GM21723 (cell line): Measurements from ENCODE around the gene CCDC171.
A peak's percentile ranks its signal among the peaks of the same experiment; 100 is the strongest.
"Not testable (repeated sequence)": the region's sequence is repeated elsewhere in the genome, so short reads cannot be mapped to it uniquely, and the experiment has no call there.

Experiments used
- ATAC-seq: cut with Tn5 transposase; IDR thresholded peaks from one replicate; pipeline ENCODE4 v1.9.1; 2021; ENCODE audit warnings: mild to moderate bottlenecking, moderate library complexity; ENCODE audit not compliant: unreplicated experiment

The CCDC171 gene

DNA sequence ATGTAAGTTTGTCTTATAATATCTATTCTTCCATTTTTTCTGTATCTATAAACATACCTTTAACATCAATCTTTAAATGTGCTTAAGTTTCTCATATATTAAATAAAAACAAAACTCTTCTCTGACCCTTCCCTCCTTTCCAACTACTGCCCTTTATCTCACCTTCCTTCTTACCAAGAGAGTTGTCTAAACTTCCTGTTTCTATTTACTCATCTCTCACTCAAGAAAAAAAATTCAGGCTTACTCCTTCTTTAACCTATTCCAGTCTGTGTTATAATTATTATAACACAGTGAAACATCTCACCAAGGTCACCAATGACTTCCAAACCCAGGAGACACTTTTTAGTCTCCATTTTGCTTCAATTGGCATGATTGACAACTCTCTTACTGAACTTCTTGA is 140.9 kb downstream of the CCDC171 start:
- ATAC-seq = no peak

DNA sequence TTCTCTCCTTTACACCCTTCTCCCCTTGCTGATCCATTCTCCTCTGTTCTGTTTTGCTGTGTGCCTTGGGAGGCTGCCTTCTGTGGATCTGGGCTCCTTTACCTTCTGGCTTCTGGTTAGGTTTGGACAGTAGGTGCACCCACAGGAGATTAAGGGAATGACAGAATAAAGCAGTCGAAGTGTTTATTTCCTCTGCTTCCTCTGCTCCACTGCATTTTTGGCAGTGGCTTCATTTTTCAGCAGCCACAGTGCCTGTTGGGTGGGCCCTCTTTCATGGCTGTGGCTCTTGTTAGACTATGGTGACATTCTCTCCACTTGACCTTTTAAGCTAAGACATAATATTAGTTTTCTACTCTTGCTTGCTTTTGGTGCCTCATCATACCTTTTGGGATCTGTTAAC is 144.1 kb downstream of the CCDC171 start:
- no peak for ATAC-seq

DNA sequence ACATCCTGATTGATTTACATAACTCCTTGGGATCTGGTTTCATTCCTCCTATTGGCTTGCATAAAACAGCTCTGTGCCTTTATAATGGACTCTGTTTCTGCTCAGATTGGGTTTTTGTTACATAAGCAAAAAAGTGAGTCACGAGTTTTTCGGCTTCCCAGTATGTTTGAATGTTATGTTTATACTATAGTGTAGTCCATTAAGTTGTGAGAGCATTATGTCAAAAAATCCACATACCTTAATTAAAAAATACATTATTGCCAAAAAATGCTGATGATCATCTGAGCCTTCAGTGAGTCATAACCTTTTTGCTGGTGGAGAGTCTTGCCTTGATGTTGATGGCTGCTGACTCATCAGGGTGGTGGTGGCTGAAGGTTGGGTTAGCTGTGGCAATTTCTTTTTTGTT is 144.6 kb downstream of the CCDC171 start:
- ATAC-seq = no peak

DNA sequence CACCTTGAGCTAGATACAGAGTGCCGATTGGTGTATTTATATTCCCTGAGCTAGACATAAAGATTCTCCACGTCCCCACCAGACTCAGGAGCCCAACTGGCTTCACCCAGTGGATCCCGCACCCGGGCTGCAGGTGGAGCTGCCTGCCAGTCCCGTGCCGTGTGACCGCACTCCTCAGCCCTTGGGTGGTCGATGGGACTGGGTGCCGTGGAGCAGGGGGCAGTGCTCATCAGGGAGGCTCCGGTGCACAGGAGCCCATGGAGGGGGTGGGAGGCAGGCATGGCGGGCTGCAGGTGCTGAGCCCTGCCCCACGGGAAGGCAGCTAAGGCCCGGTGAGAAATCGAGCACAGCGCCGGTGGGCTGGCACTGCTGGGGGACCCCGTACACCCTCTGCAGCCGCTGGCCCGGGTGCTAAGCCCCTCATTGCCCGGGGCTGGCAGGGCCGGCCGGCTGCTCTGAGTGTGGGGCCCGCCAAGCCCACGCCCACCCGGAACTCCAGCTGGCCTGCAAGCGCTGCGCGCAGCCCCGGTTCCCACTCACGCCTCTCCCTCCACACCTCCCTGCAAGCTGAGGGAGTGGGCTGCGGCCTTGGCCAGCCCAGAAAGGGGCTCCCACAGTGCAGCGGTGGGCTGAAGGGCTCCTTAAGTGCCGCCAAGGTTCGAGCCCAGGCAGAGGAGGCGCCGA is 147.2 kb downstream of the CCDC171 start:
- not testable (repeated sequence) for ATAC-seq

DNA sequence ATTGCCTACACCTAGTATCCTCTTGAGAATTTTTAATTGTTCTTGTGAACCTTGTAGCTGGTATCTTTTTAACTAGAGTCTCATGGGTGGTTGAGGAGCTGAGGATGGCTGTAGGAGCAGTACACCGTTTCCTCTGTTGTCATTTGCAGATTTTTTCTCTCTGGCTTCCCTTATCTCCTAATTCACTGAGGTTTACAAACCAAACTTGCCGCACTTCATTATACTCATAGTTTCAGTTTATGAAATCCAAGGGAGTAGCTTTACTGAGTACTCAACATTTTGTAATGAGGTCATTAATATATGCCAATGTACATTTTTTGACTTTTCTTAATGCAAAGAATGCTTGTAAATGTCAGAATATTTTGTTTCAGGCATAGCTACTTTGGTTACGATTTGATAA is 154.2 kb downstream of the CCDC171 start:
- ATAC-seq = no peak

DNA sequence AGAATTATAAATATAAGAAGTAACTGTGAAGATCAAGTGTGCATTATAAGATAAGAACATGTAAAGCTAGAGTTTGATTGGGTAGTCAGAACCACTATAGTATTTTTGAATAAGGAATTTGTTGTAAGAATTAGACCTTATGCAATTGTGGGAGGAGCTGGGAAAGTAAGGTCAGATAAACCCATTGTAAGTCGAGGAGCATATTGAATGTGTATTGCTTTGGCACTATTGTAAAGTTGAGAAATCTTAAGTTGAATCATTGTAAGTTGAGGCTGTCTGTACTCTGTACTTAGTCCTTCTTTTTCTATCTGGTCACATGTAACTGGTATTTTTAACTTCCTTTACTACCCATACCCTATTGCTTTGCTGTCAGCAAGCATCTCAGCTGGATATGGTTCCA is 158.7 kb downstream of the CCDC171 start:
- no peak for ATAC-seq

DNA sequence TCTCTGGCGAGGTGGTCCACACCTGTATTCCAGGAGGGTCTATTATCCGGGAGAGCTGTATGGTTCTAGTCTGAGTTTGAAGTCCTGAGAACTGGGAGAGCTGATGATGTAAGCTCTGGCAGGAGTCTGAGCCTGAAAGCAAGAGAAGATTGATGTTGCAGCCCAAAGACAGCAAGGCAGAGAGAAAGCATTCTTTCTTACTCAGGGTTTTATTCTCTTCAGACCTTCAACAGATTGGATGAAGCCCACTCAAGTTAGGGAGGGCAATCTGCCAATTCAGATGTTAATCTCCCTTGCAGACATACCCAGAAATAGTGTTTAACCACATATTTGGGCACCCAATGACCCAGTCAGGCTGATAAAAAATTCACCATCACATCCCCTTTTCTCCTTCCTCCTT is 159.1 kb downstream of the CCDC171 start:
- no peak for ATAC-seq

DNA sequence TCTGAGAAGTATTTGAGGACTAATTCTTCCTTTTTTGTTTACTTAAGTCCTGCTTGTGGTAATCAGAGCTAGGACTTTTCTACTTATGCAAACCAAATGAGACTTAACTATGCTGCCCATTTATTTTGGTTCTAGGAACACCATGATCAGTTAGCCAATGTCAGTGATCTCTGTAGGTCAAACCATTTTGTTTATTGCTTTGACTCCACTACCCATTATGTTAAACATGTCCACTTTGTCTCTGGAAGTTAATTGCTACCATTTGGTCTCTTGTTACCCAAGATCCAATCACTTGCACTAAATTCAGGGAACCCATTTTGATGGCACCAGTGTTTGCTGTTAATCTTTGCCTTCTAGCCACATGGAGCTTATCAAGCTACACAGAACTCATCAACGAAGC is 161.9 kb downstream of the CCDC171 start:
- no peak for ATAC-seq

DNA sequence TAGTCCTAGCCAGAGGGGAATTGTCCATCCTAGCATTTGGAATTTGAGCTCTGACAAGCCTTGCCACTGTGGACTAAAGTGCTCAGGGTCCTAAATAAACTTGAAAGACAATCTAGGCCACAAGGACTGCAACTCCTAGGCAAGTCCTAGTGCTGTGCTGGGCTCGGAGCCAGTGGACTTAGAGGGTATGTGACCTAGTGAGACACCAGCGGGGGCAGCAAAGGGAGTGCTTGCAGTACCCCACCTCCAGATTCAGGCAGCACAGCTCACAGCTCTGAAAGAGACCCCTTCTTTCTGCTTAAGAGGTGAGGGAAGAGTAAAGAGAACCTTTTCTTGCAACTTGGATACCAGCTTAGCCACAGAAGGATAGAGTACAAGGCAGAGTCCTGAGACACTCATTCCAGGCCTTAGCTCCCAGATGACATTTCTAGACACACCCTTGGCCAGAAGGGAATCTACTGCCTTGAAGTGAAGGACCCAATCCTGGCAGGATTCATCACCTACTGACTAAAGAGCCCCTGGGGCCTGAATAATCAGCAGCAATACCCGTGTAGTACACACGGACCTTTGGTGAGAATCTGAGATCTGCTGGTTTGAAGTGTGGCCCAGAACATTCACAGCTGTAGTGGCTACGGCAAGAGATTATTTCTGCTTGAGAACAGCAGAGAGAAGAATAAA is 164.6 kb downstream of the CCDC171 start:
- ATAC-seq = no peak

DNA sequence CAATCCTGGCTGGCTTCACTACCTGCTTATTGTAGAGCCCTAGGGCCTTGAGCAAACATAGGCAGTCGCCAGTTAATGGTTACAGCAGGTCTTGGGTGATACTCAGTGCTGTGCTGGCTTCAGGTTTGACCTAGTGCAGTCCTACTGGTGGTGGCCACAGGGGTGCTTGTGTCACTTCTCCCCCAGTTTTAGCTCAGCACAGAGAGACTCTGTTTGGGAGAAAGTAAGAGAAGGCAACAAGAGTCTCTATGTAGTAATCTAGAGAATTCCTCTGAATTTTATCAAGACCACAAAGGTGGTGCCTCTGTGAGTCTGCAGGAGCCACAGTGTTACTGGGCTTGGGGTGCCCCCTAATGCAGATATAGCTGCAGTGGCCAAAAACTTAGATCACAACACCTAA is 165.6 kb downstream of the CCDC171 start:
- no peak for ATAC-seq

DNA sequence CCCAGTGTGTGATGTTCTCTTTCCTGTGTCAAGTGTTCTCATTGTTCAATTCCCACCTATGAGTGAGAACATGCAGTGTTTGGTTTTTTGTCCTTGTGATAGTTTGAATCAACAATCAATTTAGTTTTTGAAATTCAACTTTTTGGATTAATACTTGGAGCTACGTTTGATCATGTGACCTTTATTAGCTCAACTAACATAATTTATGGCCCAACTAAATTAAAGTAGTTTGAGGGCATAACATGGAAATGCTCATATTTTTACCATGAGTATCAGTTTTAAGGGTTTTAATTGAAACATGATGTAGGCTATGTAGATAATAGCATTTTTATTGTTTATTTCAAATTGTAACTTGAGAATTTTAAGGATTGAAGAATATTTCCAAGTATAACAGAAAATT is 168.0 kb downstream of the CCDC171 start:
- ATAC-seq = no peak

DNA sequence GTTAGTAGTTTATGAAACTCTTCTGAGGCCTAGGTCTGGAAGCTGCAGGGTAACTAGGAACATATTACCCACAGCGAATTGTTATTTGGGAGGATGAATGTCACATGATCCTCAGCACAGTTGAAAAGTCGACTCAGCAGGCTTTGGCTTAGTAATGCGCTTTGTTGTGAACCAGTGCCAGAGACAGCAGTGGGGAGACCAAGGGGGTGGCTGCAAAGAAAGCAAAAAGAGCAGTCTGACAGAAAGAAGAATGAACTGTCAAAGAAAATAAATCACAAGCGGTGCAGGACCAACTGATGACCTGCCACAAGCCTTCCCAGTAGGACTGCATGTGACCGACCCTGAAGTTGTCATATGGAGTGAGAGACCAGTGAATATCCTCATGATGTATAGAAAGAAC is 170.0 kb downstream of the CCDC171 start:
- no peak for ATAC-seq

DNA sequence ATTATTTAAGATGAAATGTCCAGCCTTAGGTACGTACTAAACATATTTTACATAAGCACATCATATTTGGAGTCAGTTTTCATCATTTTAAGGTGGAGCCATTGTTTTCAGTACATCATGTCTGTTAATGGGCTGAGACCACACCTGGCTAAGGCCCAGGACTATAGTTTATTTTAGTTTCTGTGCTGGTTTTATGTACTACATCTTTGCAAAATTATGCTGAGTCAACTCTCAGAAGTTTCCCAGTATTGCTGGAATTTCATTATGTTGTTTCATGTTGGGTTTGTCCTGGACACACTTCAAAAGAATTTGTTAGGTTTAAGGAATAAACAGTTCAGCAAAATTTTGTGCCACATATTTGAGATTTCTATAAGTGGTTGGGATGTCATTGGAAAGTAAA is 171.2 kb downstream of the CCDC171 start:
- ATAC-seq = no peak

DNA sequence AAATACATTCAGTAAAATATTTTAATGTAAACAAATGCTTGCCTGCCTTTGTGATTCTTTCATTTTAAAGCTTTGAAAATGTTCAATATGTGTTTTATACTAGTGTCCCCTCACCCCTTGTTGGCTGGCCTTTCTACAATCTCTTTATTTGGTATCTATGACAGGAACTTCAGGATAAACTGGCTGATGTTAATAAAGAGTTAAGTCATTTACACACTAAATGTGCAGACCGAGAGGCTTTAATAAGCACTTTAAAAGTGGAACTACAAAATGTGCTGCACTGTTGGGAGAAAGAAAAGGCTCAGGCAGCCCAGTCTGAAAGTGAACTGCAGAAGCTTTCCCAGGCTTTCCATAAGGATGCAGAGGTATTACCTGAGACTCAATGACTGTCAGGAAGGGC is 171.8 kb downstream of the CCDC171 start:
- ATAC-seq = no peak

DNA sequence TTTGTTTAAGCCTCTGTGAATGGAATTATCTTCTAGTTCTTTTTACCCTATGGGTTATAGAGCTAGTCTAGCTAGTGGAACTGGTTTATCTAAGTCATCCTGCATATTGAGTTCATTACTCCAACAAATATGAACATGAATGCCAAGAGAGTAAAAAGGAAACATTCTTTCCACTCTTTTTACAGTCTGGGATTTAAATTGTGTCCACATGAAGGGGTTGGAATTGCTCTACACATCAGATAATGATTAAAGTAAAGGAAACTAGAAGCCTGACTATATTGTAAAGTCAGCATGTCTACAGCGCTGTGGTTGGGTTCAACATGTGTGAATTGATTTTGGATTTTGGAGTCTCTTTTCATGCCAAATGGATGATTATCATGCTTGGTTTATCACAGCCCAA is 173.1 kb downstream of the CCDC171 start:
- ATAC-seq = no peak

DNA sequence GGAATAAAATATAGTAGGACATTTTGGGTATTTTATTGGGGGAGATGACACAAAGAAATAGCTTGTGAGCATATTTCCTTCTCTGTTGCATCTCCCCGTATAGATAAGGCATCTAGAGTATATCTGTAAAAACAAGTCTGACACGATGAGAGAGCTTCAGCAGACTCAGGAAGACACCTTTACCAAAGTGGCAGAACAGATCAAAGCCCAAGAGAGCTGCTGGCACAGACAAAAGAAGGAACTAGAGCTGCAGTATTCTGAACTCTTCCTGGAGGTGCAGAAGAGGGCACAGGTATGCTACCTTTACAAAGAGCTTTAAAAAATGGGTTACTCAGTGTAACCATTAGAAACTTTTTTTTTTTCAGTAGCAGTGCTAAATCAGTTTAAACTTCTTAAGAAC is 176.7 kb downstream of the CCDC171 start:
- ATAC-seq = no peak

DNA sequence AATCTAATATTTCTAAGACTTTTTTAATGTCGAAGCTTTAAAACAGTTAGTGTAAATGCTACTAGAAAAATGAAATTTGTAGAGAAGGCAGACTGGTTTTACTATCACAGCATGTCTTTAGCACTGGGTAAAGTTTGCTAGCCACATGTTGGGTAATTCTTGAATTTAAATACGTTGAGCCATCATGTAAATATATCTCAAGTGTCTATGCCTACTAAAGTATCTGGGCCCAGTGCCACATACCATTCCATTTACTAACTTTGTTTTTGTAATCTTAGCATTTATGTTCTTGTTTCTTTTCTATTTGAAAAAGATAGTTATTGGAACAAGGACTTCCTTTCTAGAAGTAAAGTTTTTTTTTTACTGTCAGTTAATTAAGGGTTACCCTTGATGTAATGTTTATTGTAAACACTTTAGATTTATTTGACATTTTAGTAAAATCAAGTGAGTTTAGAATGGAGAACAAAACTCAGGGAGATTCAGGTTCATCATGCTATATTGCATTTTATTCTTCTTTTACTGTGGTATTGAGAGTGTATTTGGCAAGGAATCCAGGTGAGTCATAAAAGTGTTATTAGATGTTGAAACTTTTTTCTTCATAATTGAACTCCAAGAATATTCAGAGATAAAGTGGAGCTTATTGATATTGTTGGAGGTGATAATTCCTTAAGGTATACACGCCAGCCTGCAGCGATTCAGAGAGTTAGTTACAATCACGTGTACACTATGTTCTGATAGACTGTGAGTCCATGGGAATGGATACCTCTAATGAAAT is 182.4 kb downstream of the CCDC171 start:
- ATAC-seq = no peak

DNA sequence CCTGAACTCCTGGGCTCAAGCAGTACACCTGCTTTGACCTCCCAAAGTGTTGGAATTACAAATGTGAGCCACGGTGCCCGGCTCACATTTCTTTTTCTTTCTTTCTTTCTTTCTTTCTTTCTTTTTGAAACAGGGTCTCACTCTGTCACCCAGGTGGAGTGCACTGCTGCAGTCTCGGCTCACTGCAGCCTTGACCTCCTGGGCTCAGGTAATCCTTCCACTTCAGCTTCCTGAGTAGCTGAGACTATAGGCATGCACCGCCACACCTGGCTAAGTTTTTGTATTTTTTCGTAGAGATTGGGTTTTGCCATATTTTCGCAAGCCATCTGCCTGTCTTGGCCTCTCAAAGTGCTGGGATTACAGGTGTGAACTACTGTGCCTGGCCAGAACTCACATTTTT is 183.7 kb downstream of the CCDC171 start:
- no peak for ATAC-seq

DNA sequence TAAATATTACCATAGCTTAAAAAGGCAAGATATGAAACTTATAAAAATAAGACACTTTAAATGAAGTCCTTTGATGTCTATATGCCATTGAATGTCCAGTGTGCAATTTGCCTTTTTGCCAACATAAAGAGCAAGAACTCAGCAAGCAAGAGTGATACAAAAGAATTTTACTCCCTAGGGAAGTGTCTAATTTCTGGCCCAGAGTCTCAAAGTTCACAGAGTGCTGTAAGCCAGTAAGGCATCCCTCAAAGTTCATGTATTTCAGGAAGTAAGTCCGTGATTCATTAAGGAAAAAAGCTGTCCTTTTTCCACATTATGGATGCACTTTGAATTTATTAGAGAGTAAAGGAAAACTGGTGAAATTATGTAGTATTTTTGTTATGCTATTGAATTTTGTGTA is 185.2 kb downstream of the CCDC171 start:
- no peak for ATAC-seq

DNA sequence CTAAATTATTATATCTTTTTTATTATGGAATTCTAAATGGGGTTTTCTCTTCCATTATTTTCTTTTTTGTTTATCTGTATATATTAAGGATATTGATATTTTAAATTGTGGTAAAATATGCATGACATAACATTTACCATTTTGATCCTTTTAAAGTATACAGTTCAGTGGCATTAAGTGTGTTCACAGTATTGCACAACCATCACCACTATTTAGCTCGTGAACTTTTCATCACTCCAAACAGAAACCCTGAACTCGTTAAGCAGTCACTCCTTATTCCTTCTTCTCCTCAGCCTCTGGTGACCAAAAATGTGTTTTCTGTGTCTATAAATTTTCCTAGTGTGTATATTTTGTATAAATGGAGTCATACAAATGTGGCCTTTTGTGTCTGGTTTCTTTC is 188.2 kb downstream of the CCDC171 start:
- ATAC-seq = no peak

DNA sequence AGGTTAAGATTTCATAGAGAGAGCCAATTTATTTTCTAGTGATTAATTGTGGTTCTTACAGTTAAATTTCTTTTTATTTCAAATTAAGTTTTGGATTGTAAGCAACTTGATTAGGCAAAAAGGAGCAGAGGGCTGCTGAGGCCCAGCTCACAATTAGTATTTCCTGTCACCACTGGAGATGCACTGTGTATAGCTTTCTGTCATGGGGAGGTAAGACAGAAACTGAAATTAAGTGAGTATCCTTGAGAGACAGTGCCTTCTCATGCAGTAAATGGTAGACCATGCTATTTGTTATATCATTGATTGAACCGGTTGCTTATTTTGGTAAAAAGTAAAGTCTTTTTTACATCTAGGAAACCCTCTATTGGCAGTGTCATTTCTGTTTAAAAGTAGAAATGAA is 190.7 kb downstream of the CCDC171 start:
- peak; percentile 95 for ATAC-seq

DNA sequence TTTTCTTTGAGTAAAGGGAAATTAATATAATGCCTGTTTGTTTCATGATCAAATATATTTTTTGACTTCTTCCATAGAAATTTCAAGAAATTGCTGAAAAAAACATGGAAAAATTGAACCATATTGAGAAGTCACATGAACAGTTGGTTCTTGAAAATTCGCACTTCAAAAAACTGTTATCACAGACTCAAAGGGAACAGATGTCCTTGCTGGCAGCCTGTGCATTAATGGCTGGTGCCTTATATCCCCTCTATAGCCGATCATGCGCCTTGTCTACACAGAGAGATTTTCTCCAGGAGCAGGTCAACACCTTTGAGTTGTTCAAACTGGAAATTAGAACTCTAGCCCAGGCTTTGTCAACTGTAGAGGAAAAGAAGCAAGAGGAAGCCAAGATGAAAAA is 191.4 kb downstream of the CCDC171 start:
- no peak for ATAC-seq
